T-cell (primary cell): Measurements from ENCODE around the gene PTPN11. TPM values are rescaled to one million over a fixed set of nuclear protein-coding genes. Genes with fewer than 3 reads are reported as not detected.
A peak's percentile ranks its signal among the peaks of the same experiment; 100 is the strongest.

Source experiments
- ATAC-seq, 4 experiments: fragments of 200-7000 bp in 3 of 4; fragments of 150-1000 bp in 1 of 4; cut with Tn5 transposase; replicated peaks in 1 of 4; 1 replicate in 3 of 4; 2 replicates in 1 of 4; pipeline ENCODE4 v1.10.0; 2021; ENCODE audit warnings: moderate library complexity in 3 of 4, mild to moderate bottlenecking in 2 of 4, moderate number of reproducible peaks in 1 of 4
- CTCF ChIA-PET, 2 donors: fragments of 300-600 bp; sonication (Branson Sonifier 250); formaldehyde crosslinking; loops; one replicate each; lab custom pipeline; 2022; ENCODE audit warnings: antibody characterized with exemption in 2 of 2; lab: Charles Lee
- POLR2A ChIA-PET, 2 donors: fragments of 300-600 bp; sonication (Branson Sonifier 250); formaldehyde crosslinking; loops; one replicate each; lab custom pipeline; 2022; ENCODE audit warnings: antibody characterized with exemption in 2 of 2; lab: Charles Lee
- DNase-seq, 35 experiments: peaks; one replicate each; pipeline versions ENCODE4 v3.0.0 to v3.0.0-alpha.2; 2013 to 2023
- H3K27ac ChIP-seq: one replicate; pipeline ENCODE4 v1.5.1; 2013; ENCODE audit warnings: low read length
- H3K27me3 ChIP-seq, 2 experiments: replicated peaks in 1 of 2; 1 replicate in 1 of 2; 2 replicates in 1 of 2; pipeline versions ENCODE4 v1.6.1 to v1.7.0; 2013; ENCODE audit warnings: low read length in 1 of 2, mixed read lengths in 1 of 2; ENCODE audit not compliant: control insufficient read depth in 2 of 2, insufficient read depth in 2 of 2; ENCODE audit errors: extremely low read depth in 1 of 2
- H3K36me3 ChIP-seq, 2 donors: 1 replicate in 1 of 2; 2 replicates in 1 of 2; pipeline versions ENCODE4 v1.6.1 to v1.7.0; 2013; ENCODE audit warnings: low read length in 1 of 2; ENCODE audit not compliant: control insufficient read depth in 2 of 2, insufficient read depth in 1 of 2; ENCODE audit errors: extremely low read depth in 1 of 2
- H3K4me1 ChIP-seq, 2 experiments: 1 replicate in 1 of 2; 2 replicates in 1 of 2; pipeline versions ENCODE4 v1.6.1 to v1.7.0; 2013; ENCODE audit warnings: low read length in 2 of 2, mixed read lengths in 1 of 2; ENCODE audit not compliant: insufficient read depth in 2 of 2, control insufficient read depth in 1 of 2; ENCODE audit errors: extremely low read depth in 1 of 2
- H3K4me3 ChIP-seq, 2 donors: 1 replicate in 1 of 2; 2 replicates in 1 of 2; pipeline versions ENCODE4 v1.5.1 to v1.7.0; 2013; ENCODE audit warnings: mild to moderate bottlenecking in 2 of 2, low read length in 1 of 2, moderate library complexity in 1 of 2; ENCODE audit not compliant: control insufficient read depth in 1 of 2; ENCODE audit errors: extremely low read depth in 1 of 2
- H3K9me3 ChIP-seq: 2 replicates; pipeline ENCODE4 v1.7.0; 2013
- H3K27ac Mint-ChIP-seq, 2 donors: one replicate each; pipeline ENCODE4 v1.8.0; 2020 to 2021; ENCODE audit warnings: mild to moderate bottlenecking in 2 of 2, mixed read lengths in 2 of 2
- H3K27me3 Mint-ChIP-seq, 2 donors: one replicate each; pipeline ENCODE4 v1.8.0; 2021 to 2022; ENCODE audit warnings: mixed read lengths in 2 of 2
- H3K36me3 Mint-ChIP-seq: one replicate; pipeline ENCODE4 v1.8.0; 2021; ENCODE audit warnings: mixed read lengths
- H3K4me1 Mint-ChIP-seq, 3 donors: one replicate each; pipeline ENCODE4 v1.8.0; 2020 to 2022; ENCODE audit warnings: mixed read lengths in 3 of 3, mild to moderate bottlenecking in 1 of 3
- H3K4me3 Mint-ChIP-seq, 3 donors: one replicate each; pipeline ENCODE4 v1.8.0; 2020 to 2022; ENCODE audit warnings: mild to moderate bottlenecking in 3 of 3, mixed read lengths in 3 of 3, moderate library complexity in 3 of 3
- H3K9me3 Mint-ChIP-seq, 3 donors: one replicate each; pipeline ENCODE4 v1.8.0; 2020 to 2022; ENCODE audit warnings: mixed read lengths in 3 of 3
- WGBS: methylation state at CpG from one replicate; pipeline ENCODE4 v1.1.5; 2013; ENCODE audit warnings: missing lambda C conversion rate; ENCODE audit not compliant: insufficient coverage; 5-methylcytosine and 5-hydroxymethylcytosine counted together
- total RNA-seq, 35 experiments: library from RNA in 6 of 35; stranded (reverse) in 6 of 35; fragments of 120-200 nt in 1 of 35; gene quantifications; one replicate each; pipeline versions ENCODE4 v1.2.1 to v1.2.4 and lab custom pipeline; 2013 to 2026

PTPN11 gene
- 10 to 100 TPM; 48.7 to 55.5 (median 53.2) TPM for total RNA-seq
- 45.4 TPM for total RNA-seq (2013)
- total RNA-seq (lab: John Stamatoyannopoulos, UW), result 94.0 to 524 (median 122) reads per million in 29 experiments

DNA sequence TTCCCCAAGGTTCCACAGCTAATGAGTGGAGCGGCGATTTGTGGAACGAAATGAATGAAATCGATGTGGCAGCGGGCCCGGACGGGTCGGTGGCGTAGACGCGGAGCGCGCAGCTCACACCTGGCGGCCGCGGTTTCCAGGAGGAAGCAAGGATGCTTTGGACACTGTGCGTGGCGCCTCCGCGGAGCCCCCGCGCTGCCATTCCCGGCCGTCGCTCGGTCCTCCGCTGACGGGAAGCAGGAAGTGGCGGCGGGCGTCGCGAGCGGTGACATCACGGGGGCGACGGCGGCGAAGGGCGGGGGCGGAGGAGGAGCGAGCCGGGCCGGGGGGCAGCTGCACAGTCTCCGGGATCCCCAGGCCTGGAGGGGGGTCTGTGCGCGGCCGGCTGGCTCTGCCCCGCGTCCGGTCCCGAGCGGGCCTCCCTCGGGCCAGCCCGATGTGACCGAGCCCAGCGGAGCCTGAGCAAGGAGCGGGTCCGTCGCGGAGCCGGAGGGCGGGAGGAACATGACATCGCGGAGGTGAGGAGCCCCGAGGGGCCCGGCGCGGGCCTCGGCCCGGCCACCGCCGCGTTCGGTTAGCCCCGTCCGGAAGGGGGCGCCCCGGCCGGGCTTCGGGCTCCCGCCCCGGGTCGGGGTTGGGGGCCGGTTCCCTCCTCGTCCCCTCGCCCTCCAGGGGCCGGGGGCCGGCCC lies at the start of gene PTPN11:
PTPN11 (plus strand) TSS at position 340 of the 689 bp plus-strand sequence; CDS start at position 505, 165 bp downstream.
- no peaks in the 10 kb centered on the region for H3K27me3 ChIP-seq
- no peaks in the 10 kb centered on the region for H3K9me3 Mint-ChIP-seq
- no peaks in the 10 kb centered on the region for H3K9me3 ChIP-seq
- peak within 1 kb of the TSS; percentile 92 to 100 (median 95) for H3K4me3 Mint-ChIP-seq
- H3K4me1 ChIP-seq, result peaks cover 8 to 28% of the 10 kb centered on the region in 2 experiments
- H3K27ac ChIP-seq, result peak within 1 kb of the TSS; percentile 87
- H3K4me3 ChIP-seq, result peak within 1 kb of the TSS; percentile 86 to 88
- H3K36me3 ChIP-seq, result no peaks in the 10 kb centered on the region
- no peaks in the 10 kb centered on the region for H3K27me3 Mint-ChIP-seq
- H3K4me1 Mint-ChIP-seq, result peaks cover 43 to 53% (median 43%) of the 10 kb centered on the region in 3 donors
- ChIA-PET CTCF (interaction anchor here (0.6 kb wide), 3 partner anchors 32 to 1546 kb away, joined by 3 to 4 read pairs (median 3); no protein-coding TSS in a partner anchor), POLR2A (no interaction called here)
- H3K36me3 Mint-ChIP-seq, result no peaks in the 10 kb centered on the region
- peak; percentile 69 to 93 (median 87) for DNase-seq
- ATAC-seq, result peak; percentile 87 to 93 (median 89)
- under 1% methylated on average over 86 of the region's 89 CpGs for WGBS
- H3K27ac Mint-ChIP-seq, result peak within 1 kb of the TSS; percentile 91 to 94

GRCh38 chr12:112370199-112370598 lies 48.5 kb upstream of the PTPN11 start:
- no peaks in the 10 kb centered on the region for H3K36me3 ChIP-seq
- ATAC-seq (no peak), DNase-seq (no peak)
- H3K27me3 ChIP-seq, result no peaks in the 10 kb centered on the region
- H3K9me3 ChIP-seq, result no peaks in the 10 kb centered on the region
- Mint-ChIP-seq H3K27me3 (no peaks in the 10 kb centered on the region), H3K4me1 (peaks cover 23 to 29% (median 25%) of the 10 kb centered on the region in 3 donors), H3K36me3 (peaks cover 4% of the 10 kb centered on the region), H3K9me3 (no peaks in the 10 kb centered on the region), H3K4me3 (no peak overlapping the region), H3K27ac (no peak overlapping the region)
- CTCF ChIA-PET, result no interaction called here
- no peak overlapping the region for H3K4me3 ChIP-seq
- WGBS, result no CpG with 5 or more reads among the region's 1 CpG
- POLR2A ChIA-PET, result no interaction called here
- H3K27ac ChIP-seq, result no peak overlapping the region
- no peaks in the 10 kb centered on the region for H3K4me1 ChIP-seq

- ChIA-PET POLR2A (no interaction called here), CTCF (interaction anchor here (0.6 to 0.9 kb wide), 3 partner anchors 15 to 49 kb away, joined by 3 to 6 read pairs (median 3); no protein-coding TSS in a partner anchor)
- Mint-ChIP-seq H3K27me3 (no peaks in the 10 kb centered on the region), H3K4me3 (no peak overlapping the region), H3K27ac (no peak overlapping the region), H3K36me3 (peaks cover 5% of the 10 kb centered on the region), H3K9me3 (no peaks in the 10 kb centered on the region), H3K4me1 (peaks cover 24 to 27% (median 25%) of the 10 kb centered on the region in 3 donors)
- no peak for DNase-seq
- Histone ChIP-seq H3K36me3 (no peaks in the 10 kb centered on the region), H3K4me1 (no peaks in the 10 kb centered on the region), H3K9me3 (no peaks in the 10 kb centered on the region), H3K27me3 (no peaks in the 10 kb centered on the region), H3K27ac (no peak overlapping the region), H3K4me3 (no peak overlapping the region)
- 86% methylated on average over 5 of the region's 8 CpGs for WGBS
- no peak for ATAC-seq
Observed at GRCh38 chr12:112370868-112371510, 47.8 kb upstream of the PTPN11 start.

DNA sequence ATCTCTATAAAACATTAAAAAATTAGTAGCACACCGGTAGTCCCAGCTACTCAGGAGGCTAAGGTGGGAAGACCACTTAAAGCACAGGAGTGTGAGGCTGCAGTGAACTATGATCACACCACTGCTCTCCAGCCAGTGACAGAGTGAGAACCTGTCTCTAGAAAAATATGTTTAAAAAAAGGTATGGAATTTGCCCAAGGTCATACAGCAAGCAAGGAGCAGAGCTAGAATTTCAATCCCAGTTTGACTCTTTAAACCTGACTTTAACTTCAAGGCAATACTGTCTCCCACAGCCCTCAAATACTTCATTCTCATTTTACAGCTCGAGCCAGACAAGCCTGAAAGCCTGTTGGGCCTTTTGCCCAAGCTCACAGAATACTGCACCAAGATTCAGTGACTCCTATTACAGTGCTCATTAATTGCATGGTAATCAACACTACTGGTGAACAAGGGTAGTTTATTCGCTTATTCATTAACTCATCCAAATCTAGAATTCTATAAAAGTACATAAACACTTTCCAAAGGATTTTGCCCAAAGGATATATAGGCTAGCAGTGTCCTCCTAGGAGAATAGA lies 44.5 kb upstream of the PTPN11 start:
- no peaks in the 10 kb centered on the region for H3K36me3 ChIP-seq
- no peak overlapping the region for H3K27ac Mint-ChIP-seq

DNA sequence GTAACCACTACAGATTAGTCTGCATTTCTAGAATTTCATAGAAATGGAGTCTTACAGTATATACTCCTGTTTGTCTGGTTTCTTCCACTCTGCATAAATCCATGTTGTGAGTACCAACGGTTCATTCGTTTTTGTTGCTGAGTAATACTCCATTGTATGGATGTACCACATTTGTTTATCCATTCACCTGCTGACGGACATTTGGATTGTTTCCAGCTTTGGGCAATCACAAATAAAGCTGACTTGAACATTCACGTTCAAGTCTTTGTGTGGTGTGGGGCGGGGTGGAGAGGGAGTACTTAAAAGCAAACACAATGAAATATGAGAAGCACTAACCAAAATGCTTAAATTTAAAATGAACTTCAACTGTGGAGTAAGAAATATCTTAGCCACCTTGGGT lies 43.6 kb upstream of the PTPN11 start:
- peaks cover 5% of the 10 kb centered on the region for H3K36me3 Mint-ChIP-seq
- no peak overlapping the region for H3K27ac Mint-ChIP-seq
- H3K4me3 Mint-ChIP-seq, result no peak overlapping the region
- Histone ChIP-seq H3K36me3 (no peaks in the 10 kb centered on the region), H3K27me3 (no peaks in the 10 kb centered on the region), H3K4me1 (no peaks in the 10 kb centered on the region), H3K27ac (no peak overlapping the region), H3K4me3 (no peak overlapping the region), H3K9me3 (no peaks in the 10 kb centered on the region)
- ATAC-seq, result no peak
- CTCF ChIA-PET, result no interaction called here
- peaks cover 23 to 35% (median 29%) of the 10 kb centered on the region in 3 donors for H3K4me1 Mint-ChIP-seq
- WGBS, result no CpG with 5 or more reads among the region's 5 CpGs
- H3K9me3 Mint-ChIP-seq, result no peaks in the 10 kb centered on the region
- POLR2A ChIA-PET, result interaction anchor here in 1 of 2 donors (0.5 kb wide), 1 partner anchor 11 kb away, joined by 3 read pairs; no protein-coding TSS in a partner anchor
- no peak for DNase-seq
- no peaks in the 10 kb centered on the region for H3K27me3 Mint-ChIP-seq

More for the DNA sequence above, 44.5 kb upstream of the PTPN11 start:
- no peak for DNase-seq
- no peaks in the 10 kb centered on the region for H3K27me3 ChIP-seq
- H3K4me1 ChIP-seq, result no peaks in the 10 kb centered on the region
- no peaks in the 10 kb centered on the region for H3K27me3 Mint-ChIP-seq
- ChIA-PET CTCF (no interaction called here), POLR2A (no interaction called here)
- 100% methylated on average over 1 of the region's 3 CpGs for WGBS
- H3K9me3 ChIP-seq, result no peaks in the 10 kb centered on the region
- H3K4me1 Mint-ChIP-seq, result peaks cover 24 to 33% (median 29%) of the 10 kb centered on the region in 3 donors
- no peak for ATAC-seq
- no peak overlapping the region for H3K27ac ChIP-seq
- no peak overlapping the region for H3K4me3 ChIP-seq
- H3K4me3 Mint-ChIP-seq, result no peak overlapping the region
- peaks cover 5% of the 10 kb centered on the region for H3K36me3 Mint-ChIP-seq
- no peaks in the 10 kb centered on the region for H3K9me3 Mint-ChIP-seq
